Measurements from ENCODE around the gene BCL2L11.

The BCL2L11 gene

DNA sequence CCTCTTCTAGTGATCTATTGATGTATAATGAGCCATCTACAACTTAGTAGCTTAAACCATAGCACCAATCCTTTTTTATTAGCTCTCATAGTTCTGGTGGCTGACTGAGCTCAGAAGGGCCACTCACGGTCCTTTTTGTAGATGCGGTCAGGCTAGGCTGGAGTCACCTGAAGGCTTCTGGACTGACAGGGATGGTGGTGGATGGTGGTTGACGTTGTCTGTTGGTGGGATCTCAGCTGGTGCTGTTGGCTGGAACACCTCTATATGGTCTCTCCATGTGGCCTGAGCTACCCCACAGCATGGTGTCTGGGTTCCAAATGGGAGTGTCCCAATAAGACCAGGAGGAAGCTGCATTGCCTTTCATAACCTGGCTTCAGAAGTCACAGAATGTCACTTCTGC is 68.0 kb downstream of the BCL2L11 start:
- DNase-seq (ENCODE audit: low read depth in 1 of 2, low spot score in 1 of 2): no peak

GRCh38 chr2:111189106-111189505 is 68.4 kb downstream of the BCL2L11 start:
- Histone ChIP-seq H3K27me3 (ENCODE audit: insufficient read depth, poor library complexity, severe bottlenecking) (no peaks in the 10 kb centered on the region), H3K4me3 (replicated peaks; ENCODE audit: insufficient read depth, low read length) (no peak overlapping the region), H3K27ac (replicated peaks) (no peak overlapping the region)
- TF ChIP-seq POLR2AphosphoS5 (IDR thresholded peaks at IDR 0.05; ENCODE audit: low read depth): no peak
- TF ChIP-seq REST (IDR thresholded peaks at IDR 0.05; ENCODE audit: insufficient replicate concordance, low read depth): no peak
- TF ChIP-seq, protein P1, sequence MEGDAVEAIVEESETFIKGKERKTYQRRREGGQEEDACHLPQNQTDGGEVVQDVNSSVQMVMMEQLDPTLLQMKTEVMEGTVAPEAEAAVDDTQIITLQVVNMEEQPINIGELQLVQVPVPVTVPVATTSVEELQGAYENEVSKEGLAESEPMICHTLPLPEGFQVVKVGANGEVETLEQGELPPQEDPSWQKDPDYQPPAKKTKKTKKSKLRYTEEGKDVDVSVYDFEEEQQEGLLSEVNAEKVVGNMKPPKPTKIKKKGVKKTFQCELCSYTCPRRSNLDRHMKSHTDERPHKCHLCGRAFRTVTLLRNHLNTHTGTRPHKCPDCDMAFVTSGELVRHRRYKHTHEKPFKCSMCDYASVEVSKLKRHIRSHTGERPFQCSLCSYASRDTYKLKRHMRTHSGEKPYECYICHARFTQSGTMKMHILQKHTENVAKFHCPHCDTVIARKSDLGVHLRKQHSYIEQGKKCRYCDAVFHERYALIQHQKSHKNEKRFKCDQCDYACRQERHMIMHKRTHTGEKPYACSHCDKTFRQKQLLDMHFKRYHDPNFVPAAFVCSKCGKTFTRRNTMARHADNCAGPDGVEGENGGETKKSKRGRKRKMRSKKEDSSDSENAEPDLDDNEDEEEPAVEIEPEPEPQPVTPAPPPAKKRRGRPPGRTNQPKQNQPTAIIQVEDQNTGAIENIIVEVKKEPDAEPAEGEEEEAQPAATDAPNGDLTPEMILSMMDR (IDR thresholded peaks at IDR 0.05; ENCODE audit: insufficient read depth, low read length): no peak
- no peak for TF ChIP-seq GABPA (IDR thresholded peaks at IDR 0.05; ENCODE audit: low read depth)
- no peak for TF ChIP-seq SPI1 (IDR thresholded peaks at IDR 0.05; ENCODE audit: borderline replicate concordance, low read depth)
- DNase-seq (ENCODE audit: low read depth in 1 of 2, low spot score in 1 of 2): no peak

More for the DNA sequence above, 68.0 kb downstream of the BCL2L11 start:
- Histone ChIP-seq H3K27me3 (ENCODE audit: insufficient read depth, poor library complexity, severe bottlenecking) (no peaks in the 10 kb centered on the region), H3K27ac (replicated peaks) (no peak overlapping the region), H3K4me3 (replicated peaks; ENCODE audit: insufficient read depth, low read length) (no peak overlapping the region)
- TF ChIP-seq REST (IDR thresholded peaks at IDR 0.05; ENCODE audit: insufficient replicate concordance, low read depth) (no peak), POLR2AphosphoS5 (IDR thresholded peaks at IDR 0.05; ENCODE audit: low read depth) (no peak)

- TF ChIP-seq POLR2AphosphoS5 (IDR thresholded peaks at IDR 0.05; ENCODE audit: low read depth): no peak
- TF ChIP-seq REST (IDR thresholded peaks at IDR 0.05; ENCODE audit: insufficient replicate concordance, low read depth): no peak
- TF ChIP-seq, protein P1 (IDR thresholded peaks at IDR 0.05; ENCODE audit: insufficient read depth, low read length): no peak
- no peak for TF ChIP-seq SPI1 (IDR thresholded peaks at IDR 0.05; ENCODE audit: borderline replicate concordance, low read depth)
- no peak for TF ChIP-seq GABPA (IDR thresholded peaks at IDR 0.05; ENCODE audit: low read depth)
- H3K27me3 ChIP-seq (ENCODE audit: insufficient read depth, poor library complexity, severe bottlenecking): no peaks in the 10 kb centered on the region
Measured at GRCh38 chr2:111190816-111191540, 70.3 kb downstream of the BCL2L11 start.

More at GRCh38 chr2:111190816-111191540, 70.3 kb downstream of the BCL2L11 start:
- DNase-seq (ENCODE audit: low read depth in 1 of 2, low spot score in 1 of 2): no peak
- H3K27ac ChIP-seq (replicated peaks): no peak overlapping the region
- no peak overlapping the region for H3K4me3 ChIP-seq (replicated peaks; ENCODE audit: insufficient read depth, low read length)

Data from HL-60 (cell line).